Coronary artery (tissue), 2 donors: ENCODE results near the gene CMIP.
"Not testable (repeated sequence)": the region's sequence is repeated elsewhere in the genome, so short reads cannot be mapped to it uniquely, and the experiment has no call there.

Source experiments
- DNase-seq: peaks from one replicate; pipeline ENCODE4 v3.0.0-alpha.2; 2017; ENCODE audit warnings: low spot score
- H3K27ac ChIP-seq, 2 donors: fragments of 200-600 bp; sonication (generic); one replicate each; pipeline ENCODE4 v1.5.1; 2016 to 2019
- H3K4me3 ChIP-seq: fragments of 200-600 bp; sonication (generic); 2 replicates; pipeline ENCODE4 v1.5.1; 2016; ENCODE audit warnings: mild to moderate bottlenecking, moderate library complexity
- CTCF ChIP-seq: fragments of 200-600 bp; sonication (generic); IDR thresholded peaks from one replicate; pipeline ENCODE4 v1.5.1; 2019; ENCODE audit warnings: antibody characterized with exemption

The CMIP gene

GRCh38 chr16:81403208-81403600 lies 41.4 kb upstream of the CMIP start:
- no peak overlapping the region for H3K4me3 ChIP-seq
- no peak for DNase-seq
- H3K27ac ChIP-seq = no peak overlapping the region
- no peak for TF ChIP-seq CTCF

- TF ChIP-seq CTCF = peak; percentile 91
- Histone ChIP-seq H3K27ac (no peak overlapping the region), H3K4me3 (peak overlapping the region; percentile 60)
Observed at GRCh38 chr16:81403601-81404391, 40.8 kb upstream of the CMIP start.

GRCh38 chr16:81405002-81405401 lies 39.6 kb upstream of the CMIP start:
- not testable (repeated sequence) for H3K4me3 ChIP-seq, DNase-seq, H3K27ac ChIP-seq

More at GRCh38 chr16:81403601-81404391, 40.8 kb upstream of the CMIP start:
- peak; percentile 80 for DNase-seq

GRCh38 chr16:81405702-81406113 lies 38.9 kb upstream of the CMIP start:
- no peak for DNase-seq
- H3K27ac ChIP-seq = no peak overlapping the region
- TF ChIP-seq CTCF = no peak
- no peak overlapping the region for H3K4me3 ChIP-seq

- Histone ChIP-seq H3K27ac (no peak overlapping the region), H3K4me3 (no peak overlapping the region)
- TF ChIP-seq CTCF = no peak
- no peak for DNase-seq
Observed at GRCh38 chr16:81408409-81408950, 36.1 kb upstream of the CMIP start.

GRCh38 chr16:81409016-81409556 lies 35.5 kb upstream of the CMIP start:
- no peak for DNase-seq
- Histone ChIP-seq H3K4me3 (no peak overlapping the region), H3K27ac (no peak overlapping the region)
- no peak for TF ChIP-seq CTCF

GRCh38 chr16:81410643-81411293 lies 33.8 kb upstream of the CMIP start:
- H3K4me3 ChIP-seq = no peak overlapping the region
- TF ChIP-seq CTCF = no peak
- DNase-seq = no peak
- H3K27ac ChIP-seq = no peak overlapping the region
